HG03045 (cell line): Measurements from ENCODE around the gene ZNF341.

ENCODE experiments used
- ATAC-seq: cut with Tn5 transposase; IDR thresholded peaks from one replicate; pipeline ENCODE4 v1.9.1; 2021; ENCODE audit warnings: mild to moderate bottlenecking, moderate library complexity; ENCODE audit not compliant: unreplicated experiment

The ZNF341 gene

GRCh38 chr20:33701629-33702450 lies 30.0 kb upstream of the ZNF341 start:
- no peak for ATAC-seq

- ATAC-seq = no peak
Measured at GRCh38 chr20:33702861-33703260, 28.9 kb upstream of the ZNF341 start.

GRCh38 chr20:33703498-33704137 lies 28.2 kb upstream of the ZNF341 start:
- no peak for ATAC-seq

- no peak for ATAC-seq
Measured at GRCh38 chr20:33704197-33704924, 27.4 kb upstream of the ZNF341 start.

- no peak for ATAC-seq
Measured at GRCh38 chr20:33707668-33708067, 24.1 kb upstream of the ZNF341 start.

GRCh38 chr20:33709398-33709797 lies 22.4 kb upstream of the ZNF341 start:
- no peak for ATAC-seq

GRCh38 chr20:33709905-33710541 lies 21.8 kb upstream of the ZNF341 start:
- ATAC-seq = no peak

GRCh38 chr20:33710681-33711445 lies 20.9 kb upstream of the ZNF341 start:
- ATAC-seq = no peak

GRCh38 chr20:33711446-33711738 lies 20.4 kb upstream of the ZNF341 start:
- no peak for ATAC-seq

- no peak for ATAC-seq
Measured at GRCh38 chr20:33713865-33714367, 17.9 kb upstream of the ZNF341 start.

GRCh38 chr20:33716498-33716897 lies 15.3 kb upstream of the ZNF341 start:
- no peak for ATAC-seq

GRCh38 chr20:33719277-33719988 lies 12.4 kb upstream of the ZNF341 start:
- ATAC-seq = no peak

GRCh38 chr20:33719989-33720709 lies 11.6 kb upstream of the ZNF341 start, which contains the start of gene PXMP4:
Gene PXMP4 (minus strand): TSS chr20:33720310. CDS start chr20:33720207, 103 bp downstream.
- ATAC-seq = peak; percentile 94

- ATAC-seq = no peak
Measured at GRCh38 chr20:33721391-33722140, 10.2 kb upstream of the ZNF341 start.

- no peak for ATAC-seq
Measured at GRCh38 chr20:33724439-33725094, 7.2 kb upstream of the ZNF341 start.

GRCh38 chr20:33725607-33726264 lies 6.1 kb upstream of the ZNF341 start:
- no peak for ATAC-seq

- ATAC-seq = no peak
Measured at GRCh38 chr20:33727115-33727479, 4.7 kb upstream of the ZNF341 start.
